GM19193 (cell line): ENCODE data around the gene METRN.

Source experiments
- POLR2A ChIP-seq: IDR thresholded peaks from 4 replicates; pipeline ENCODE4 v1.6.1; 2011; ENCODE audit not compliant: insufficient read depth, insufficient read length; ENCODE audit errors: extremely low read depth

The METRN gene

GRCh38 chr16:683396-684070 lies 31.4 kb upstream of the METRN start:
- TF ChIP-seq POLR2A = no peak

- TF ChIP-seq POLR2A = peak; percentile 91
Measured at GRCh38 chr16:684071-684794, 30.7 kb upstream of the METRN start, which contains the start of gene JMJD8. Gene JMJD8 (minus strand): TSS chr16:684334. CDS start chr16:684319, 15 bp downstream.

DNA sequence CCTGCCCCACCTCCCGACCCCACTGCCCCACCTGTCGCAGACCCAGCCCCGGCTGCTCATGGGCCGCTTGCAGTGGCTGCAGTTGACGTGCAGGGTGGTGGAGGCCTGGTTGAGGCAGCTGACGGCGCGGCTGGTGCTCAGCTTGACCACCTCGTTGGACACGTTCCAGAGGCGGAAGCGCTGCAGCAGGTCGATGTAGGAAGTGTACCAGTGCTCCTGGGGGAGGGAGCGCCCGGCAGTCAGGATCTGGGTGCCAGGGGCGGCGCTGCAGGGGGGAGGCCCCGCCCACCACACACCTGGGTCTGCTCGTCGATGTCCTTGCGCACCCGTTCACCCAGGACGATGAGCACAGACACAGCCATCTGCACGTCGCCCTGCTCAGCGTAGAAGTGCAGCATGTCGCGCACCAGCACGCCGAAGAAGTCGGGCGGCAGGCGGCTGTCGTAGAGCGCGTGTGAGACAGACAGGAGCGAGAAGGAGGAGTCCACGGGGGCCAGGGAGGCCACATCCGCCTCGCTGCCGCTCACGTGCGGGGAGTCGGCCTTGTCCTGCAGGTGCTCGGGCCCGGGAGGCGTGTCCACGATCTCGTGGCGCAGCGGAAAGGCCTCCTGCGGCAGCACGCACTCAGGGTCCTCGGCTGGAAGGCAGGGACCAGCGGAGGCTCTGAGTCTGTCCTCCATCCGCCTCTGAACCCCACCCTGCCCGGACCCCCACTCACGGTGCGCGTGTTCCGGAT lies 29.8 kb upstream of the METRN start:
- TF ChIP-seq POLR2A = no peak

- no peak for TF ChIP-seq POLR2A
Measured at GRCh38 chr16:685967-686366, 29.0 kb upstream of the METRN start.

- TF ChIP-seq POLR2A = no peak
Measured at GRCh38 chr16:686459-687260, 28.3 kb upstream of the METRN start.

- TF ChIP-seq POLR2A = no peak
Measured at GRCh38 chr16:687499-687898, 27.4 kb upstream of the METRN start.

DNA sequence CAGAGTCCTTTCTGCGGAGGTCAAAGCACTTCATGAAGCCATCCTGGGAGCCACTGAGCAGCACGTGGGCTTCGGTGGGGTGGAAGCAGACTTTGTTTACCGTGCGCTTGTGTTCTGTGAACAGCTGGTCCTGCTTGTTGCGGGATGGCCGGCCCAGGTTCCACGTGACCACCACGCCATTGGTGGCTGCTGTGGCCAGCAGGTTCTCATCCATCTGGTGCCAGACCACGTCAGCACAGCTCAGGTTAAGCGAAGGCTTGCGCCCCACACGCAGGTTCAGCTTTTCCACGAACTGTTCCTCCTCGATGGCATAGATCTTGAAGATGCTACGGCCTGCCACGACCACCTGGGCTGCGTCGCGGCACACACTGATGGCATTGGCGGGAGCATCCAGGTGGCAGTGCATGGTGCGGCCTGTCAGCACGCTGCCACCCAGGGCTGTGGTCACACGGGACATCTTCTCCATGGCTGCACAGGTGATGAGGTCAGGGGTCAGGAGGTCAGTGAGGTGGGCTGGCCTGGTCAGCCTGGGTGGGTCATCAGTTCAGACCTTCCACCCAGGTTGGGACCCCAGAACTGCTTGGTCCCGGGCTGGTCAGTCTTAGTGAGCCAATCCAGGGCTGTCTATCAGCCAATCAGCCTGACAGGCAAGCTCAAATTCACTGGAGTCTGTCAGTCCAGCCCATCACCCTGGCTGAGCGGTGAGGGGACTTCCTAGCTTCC lies 25.6 kb upstream of the METRN start:
- no peak for TF ChIP-seq POLR2A

- no peak for TF ChIP-seq POLR2A
Measured at GRCh38 chr16:692356-693108, 22.4 kb upstream of the METRN start.

GRCh38 chr16:693364-693763 lies 21.6 kb upstream of the METRN start:
- no peak for TF ChIP-seq POLR2A

DNA sequence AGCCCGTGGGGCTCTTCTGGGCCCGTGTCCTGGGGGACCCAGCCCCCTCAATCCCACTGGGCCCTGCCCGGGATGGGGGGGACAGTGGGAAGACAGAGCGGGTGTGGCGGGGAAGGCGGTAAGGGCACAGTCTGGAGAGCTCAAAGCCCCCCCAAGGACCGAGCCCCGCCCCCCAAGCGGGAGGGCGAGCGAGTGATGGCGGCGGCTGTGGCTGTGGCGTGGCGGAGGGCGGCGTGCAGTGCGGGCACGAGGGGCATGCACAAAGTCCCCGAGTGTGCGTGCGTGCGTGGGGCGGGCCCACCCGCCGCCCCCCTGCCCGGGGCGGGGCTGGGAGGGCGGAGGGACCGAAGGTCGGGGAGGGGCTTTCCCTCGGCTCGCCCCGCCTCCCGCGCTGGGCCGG lies 21.2 kb upstream of the METRN start:
- no peak for TF ChIP-seq POLR2A

GRCh38 chr16:694187-694862 lies 20.6 kb upstream of the METRN start:
- no peak for TF ChIP-seq POLR2A

DNA sequence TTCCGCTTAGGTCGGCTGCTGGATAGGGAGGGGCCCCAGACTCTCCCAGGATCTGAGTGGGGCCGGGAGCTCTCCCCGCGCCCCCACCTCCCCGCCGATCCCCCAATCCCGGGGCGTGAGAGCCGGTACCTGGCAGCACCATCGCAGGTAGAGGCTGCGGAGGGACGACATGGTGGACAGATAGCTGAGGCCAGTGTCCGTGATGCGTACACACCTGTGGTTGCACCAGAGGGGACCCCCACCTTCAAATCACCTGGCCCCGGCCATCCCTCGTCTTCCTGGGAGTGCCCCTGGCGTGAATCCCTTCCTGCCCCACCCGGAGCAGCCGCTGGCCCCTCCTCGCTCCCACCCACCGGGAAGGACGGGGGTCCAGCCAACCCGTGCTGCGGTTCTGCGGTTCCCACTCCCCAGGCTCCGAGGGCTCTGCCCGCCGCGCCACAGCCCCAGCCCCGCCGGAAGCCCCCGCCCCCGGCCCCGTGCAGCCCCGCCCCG lies 20.0 kb upstream of the METRN start:
- TF ChIP-seq POLR2A = no peak

DNA sequence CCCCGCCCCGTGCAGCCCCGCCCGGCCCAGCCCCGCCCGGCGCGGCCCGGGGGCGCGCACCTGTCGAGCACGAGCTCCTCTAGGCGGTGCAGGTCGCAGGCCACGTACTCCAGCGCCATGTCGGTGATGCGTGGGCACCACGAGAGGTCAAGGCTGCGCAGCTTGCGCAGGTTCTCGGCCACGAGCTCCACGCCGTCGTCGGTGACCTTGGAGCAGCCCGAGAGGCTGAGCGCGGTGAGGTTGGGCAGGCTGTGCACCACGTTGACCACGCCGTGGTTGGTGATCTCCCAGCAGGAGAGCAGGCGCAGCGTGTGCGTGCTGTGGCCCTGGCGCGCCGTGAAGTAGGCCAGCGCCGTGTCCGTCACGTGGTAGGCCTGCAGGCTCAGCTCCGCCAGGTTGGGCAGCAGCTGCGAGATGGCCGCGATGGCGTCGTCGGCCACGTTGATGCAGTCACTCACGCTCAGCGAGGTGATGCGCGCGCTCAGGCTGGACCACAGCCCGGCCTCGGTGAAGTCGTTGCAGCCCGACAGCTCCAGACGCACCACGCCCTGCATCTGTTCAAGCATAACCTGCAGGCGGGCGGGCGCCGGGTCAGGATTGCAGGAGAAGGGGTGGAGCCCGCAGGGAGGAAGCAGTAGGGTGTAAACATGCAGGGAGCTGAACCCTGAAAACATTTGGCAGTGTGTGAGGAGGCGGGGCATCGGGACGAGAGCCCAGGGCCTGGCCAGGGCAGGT lies 19.4 kb upstream of the METRN start:
- TF ChIP-seq POLR2A = peak; percentile 33
